Prostate gland (tissue), 2 donors: ENCODE measurements around the gene GSTO1. TPM values are rescaled to one million over a fixed set of nuclear protein-coding genes. Genes with fewer than 3 reads are reported as not detected.

ENCODE experiments used
- DNase-seq: peaks from one replicate; pipeline ENCODE4 v3.0.0-alpha.2; 2019; ENCODE audit warnings: low spot score
- H3K27ac ChIP-seq, 2 donors: fragments of 200-600 bp; sonication (generic); 2 replicates each; pipeline ENCODE4 v1.5.1; 2017 to 2019
- H3K27me3 ChIP-seq: fragments of 200-600 bp; sonication (generic); replicated peaks from 2 replicates; pipeline ENCODE4 v1.5.1; 2019; ENCODE audit not compliant: insufficient read depth
- H3K36me3 ChIP-seq, 2 donors: fragments of 200-600 bp; sonication (generic); 1 replicate in 1 of 2; 2 replicates in 1 of 2; pipeline versions ENCODE4 v1.5.1 to v1.8.1; 2017 to 2019
- H3K4me1 ChIP-seq: fragments of 200-600 bp; sonication (generic); replicated peaks from 2 replicates; pipeline ENCODE4 v1.5.1; 2019
- H3K4me3 ChIP-seq, 2 donors: fragments of 200-600 bp; sonication (generic); 2 replicates each; pipeline ENCODE4 v1.5.1; 2017 to 2019
- H3K9me3 ChIP-seq: fragments of 200-600 bp; sonication (generic); 2 replicates; pipeline ENCODE4 v1.5.1; 2017
- CTCF ChIP-seq, 4 experiments: fragments of 200-600 bp in 2 of 4; fragments of 450-650 bp in 2 of 4; sonication (generic) in 2 of 4; IDR thresholded peaks; 1 replicate in 3 of 4; 2 replicates in 1 of 4; pipeline ENCODE4 v1.5.1; 2016 to 2019; ENCODE audit warnings: antibody characterized with exemption in 4 of 4, mild to moderate bottlenecking in 2 of 4, moderate library complexity in 2 of 4
- POLR2A ChIP-seq: fragments of 450-650 bp; IDR thresholded peaks from one replicate; pipeline ENCODE4 v1.6.1; 2016; ENCODE audit warnings: antibody characterized with exemption, mild to moderate bottlenecking
- POLR2AphosphoS5 ChIP-seq: sonication (generic); formaldehyde crosslinking; IDR thresholded peaks from one replicate; pipeline ENCODE4 v1.6.1; 2017; ENCODE audit warnings: antibody characterized with exemption
- WGBS: methylation state at CpG from one replicate; pipeline ENCODE4 v1.1.5; 2018; 5-methylcytosine and 5-hydroxymethylcytosine counted together
- intact Hi-C: fragments of 100-400 bp; cut with DNase I; formaldehyde crosslinking; loops from one replicate; pipeline ENCODE4 v1.14.2; 2022
- total RNA-seq, 2 donors: library from RNA; depleted of rRNA; stranded (reverse); fragments of >200 nt; gene quantifications; one replicate each; pipeline ENCODE4 v1.1.0, GENCODE V29; 2016

The GSTO1 gene
- total RNA-seq, 2 donors from 2014 or later = 46.8 to 91.8 TPM

GRCh38 chr10:104267721-104268404 lies 13.2 kb downstream of the GSTO1 start:
- Histone ChIP-seq H3K27ac (no peak overlapping the region), H3K36me3 (peaks cover 0 to 6% of the 10 kb centered on the region in 2 donors)

GRCh38 chr10:104268405-104268712 lies 13.7 kb downstream of the GSTO1 start:
- Histone ChIP-seq H3K27me3 (no peaks in the 10 kb centered on the region), H3K4me3 (peak overlapping the region; percentile 64 to 68), H3K27ac (peak overlapping the region; percentile 34 to 43), H3K9me3 (no peaks in the 10 kb centered on the region), H3K36me3 (peaks cover 0 to 6% of the 10 kb centered on the region in 2 donors), H3K4me1 (no peaks in the 10 kb centered on the region)
- intact Hi-C loops = loop anchor here (10.0 kb wide), 1 partner anchor 144 kb away; the partner anchor contains the start of gene SFR1
- WGBS = 8% methylated on average over 10 of the region's 10 CpGs
- no peak for DNase-seq
- TF ChIP-seq POLR2AphosphoS5 (no peak), CTCF (IDR thresholded peaks at IDR 0.05) (no peak), POLR2A (no peak)

More at GRCh38 chr10:104267721-104268404, 13.2 kb downstream of the GSTO1 start:
- intact Hi-C loops = loop anchor here (10.0 kb wide), 1 partner anchor 143 kb away; the partner anchor contains the start of gene SFR1
- H3K4me1 ChIP-seq = no peaks in the 10 kb centered on the region
- 93% methylated on average over 14 of the region's 14 CpGs for WGBS
- H3K27me3 ChIP-seq = no peaks in the 10 kb centered on the region
- peak overlapping the region; percentile 64 to 68 for H3K4me3 ChIP-seq
- DNase-seq = no peak
- TF ChIP-seq POLR2AphosphoS5 (no peak), CTCF (IDR thresholded peaks at IDR 0.05) (no peak)
- no peaks in the 10 kb centered on the region for H3K9me3 ChIP-seq

- peak within 1 kb of the TSS; percentile 64 to 68 for H3K4me3 ChIP-seq
- no peaks in the 10 kb centered on the region for H3K27me3 ChIP-seq
- peak; percentile 99 for DNase-seq
- H3K9me3 ChIP-seq = no peaks in the 10 kb centered on the region
- TF ChIP-seq POLR2AphosphoS5 (peak; percentile 97), CTCF (IDR thresholded peaks at IDR 0.05) (no peak), POLR2A (peak; percentile 75)
- intact Hi-C loops = loop anchor here (10.0 kb wide), 1 partner anchor 144 kb away; the partner anchor contains the start of gene SFR1
- 1% methylated on average over 29 of the region's 59 CpGs for WGBS
- H3K36me3 ChIP-seq = peaks cover 0 to 6% of the 10 kb centered on the region in 2 donors
- peak within 1 kb of the TSS; percentile 66 to 70 for H3K27ac ChIP-seq
- H3K4me1 ChIP-seq = no peaks in the 10 kb centered on the region
These were observed 14.3 kb downstream of the GSTO1 start, which contains the start of gene GSTO2 for GRCh38 chr10:104268713-104269645. GSTO2 (plus strand) TSS chr10:104269184; CDS start chr10:104274916, 5,732 bp downstream.

- intact Hi-C loops = no loop called here
- no peak for DNase-seq
- TF ChIP-seq POLR2AphosphoS5 (no peak), CTCF (IDR thresholded peaks at IDR 0.05) (no peak), POLR2A (no peak)
- Histone ChIP-seq H3K27me3 (no peaks in the 10 kb centered on the region), H3K9me3 (no peaks in the 10 kb centered on the region), H3K4me3 (no peak overlapping the region), H3K27ac (no peak overlapping the region), H3K4me1 (no peaks in the 10 kb centered on the region), H3K36me3 (no peaks in the 10 kb centered on the region)
- 95% methylated on average over 1 of the region's 1 CpG for WGBS
These were observed 18.6 kb downstream of the GSTO1 start for GRCh38 chr10:104273286-104273685.
